Measurements from ENCODE around the gene CDC34. TPM values are rescaled to one million over a fixed set of nuclear protein-coding genes. Genes with fewer than 3 reads are reported as not detected.

Gene CDC34
- total RNA-seq, 1 experiment from 2014 or later: 61.3 TPM

DNA sequence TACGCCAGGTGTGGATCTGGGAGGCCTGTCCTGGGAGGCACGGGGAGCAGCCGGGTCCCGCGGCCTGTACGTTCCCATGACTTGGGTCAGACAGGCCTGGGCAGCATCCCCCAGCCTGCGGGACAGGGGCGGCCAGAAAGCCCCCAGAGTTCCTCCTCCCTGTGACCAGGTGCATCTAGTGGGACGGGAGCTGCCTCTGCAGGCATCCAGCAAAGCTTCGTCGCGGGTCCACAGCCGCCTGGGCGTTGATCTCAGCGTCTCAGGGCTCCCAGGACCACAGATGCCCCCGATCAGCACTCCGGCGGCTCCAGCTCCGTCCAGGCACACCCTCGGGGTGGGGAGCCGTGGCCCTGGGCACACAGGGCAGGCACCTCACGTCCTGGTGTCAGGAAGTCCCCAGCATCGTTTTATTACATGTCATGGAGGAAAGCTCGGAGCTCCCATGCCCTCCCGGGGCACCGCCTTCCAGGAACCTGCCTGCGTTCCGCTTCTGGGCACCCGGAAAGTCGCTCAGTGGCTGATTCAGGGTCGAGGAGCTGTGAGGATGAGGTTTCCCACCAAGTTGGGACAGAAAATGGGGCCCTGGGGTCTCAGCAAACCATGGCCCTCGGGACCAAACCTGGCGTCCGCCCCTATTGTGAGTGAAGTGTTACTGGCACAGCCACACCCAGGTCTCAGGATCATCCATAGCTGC, 10.8 kb downstream of the CDC34 start:
- Mint-ChIP-seq H3K27me3 (ENCODE audit: insufficient read depth, unreplicated experiment) (no peaks in the 10 kb centered on the region), H3K36me3 (ENCODE audit: insufficient read depth, unreplicated experiment) (peaks cover 28% of the 10 kb centered on the region), H3K27ac (ENCODE audit: low read depth, unreplicated experiment) (no peak overlapping the region), H3K9me3 (ENCODE audit: unreplicated experiment) (no peaks in the 10 kb centered on the region), H3K4me3 (ENCODE audit: unreplicated experiment) (no peak overlapping the region), H3K4me1 (ENCODE audit: insufficient read depth, unreplicated experiment) (no peaks in the 10 kb centered on the region)
- POLR2A ChIA-PET: interaction anchor here (1.0 kb wide), 2 partner anchors 14 to 32 kb away, joined by 3 read pairs; no protein-coding TSS in a partner anchor
- intact Hi-C loops (cut with micrococcal nuclease): no loop called here
- CTCF ChIA-PET: interaction anchor here (0.6 kb wide), 1 partner anchor 9 kb away, joined by 4 read pairs; no protein-coding TSS in a partner anchor
- TF ChIP-seq, protein P1, sequence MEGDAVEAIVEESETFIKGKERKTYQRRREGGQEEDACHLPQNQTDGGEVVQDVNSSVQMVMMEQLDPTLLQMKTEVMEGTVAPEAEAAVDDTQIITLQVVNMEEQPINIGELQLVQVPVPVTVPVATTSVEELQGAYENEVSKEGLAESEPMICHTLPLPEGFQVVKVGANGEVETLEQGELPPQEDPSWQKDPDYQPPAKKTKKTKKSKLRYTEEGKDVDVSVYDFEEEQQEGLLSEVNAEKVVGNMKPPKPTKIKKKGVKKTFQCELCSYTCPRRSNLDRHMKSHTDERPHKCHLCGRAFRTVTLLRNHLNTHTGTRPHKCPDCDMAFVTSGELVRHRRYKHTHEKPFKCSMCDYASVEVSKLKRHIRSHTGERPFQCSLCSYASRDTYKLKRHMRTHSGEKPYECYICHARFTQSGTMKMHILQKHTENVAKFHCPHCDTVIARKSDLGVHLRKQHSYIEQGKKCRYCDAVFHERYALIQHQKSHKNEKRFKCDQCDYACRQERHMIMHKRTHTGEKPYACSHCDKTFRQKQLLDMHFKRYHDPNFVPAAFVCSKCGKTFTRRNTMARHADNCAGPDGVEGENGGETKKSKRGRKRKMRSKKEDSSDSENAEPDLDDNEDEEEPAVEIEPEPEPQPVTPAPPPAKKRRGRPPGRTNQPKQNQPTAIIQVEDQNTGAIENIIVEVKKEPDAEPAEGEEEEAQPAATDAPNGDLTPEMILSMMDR (IDR thresholded peaks at IDR 0.05; ENCODE audit: unreplicated experiment): no peak
- DNase-seq (ENCODE audit: unreplicated experiment): no peak
- no TSS peak for BruUV-seq (replicated peaks)

DNA sequence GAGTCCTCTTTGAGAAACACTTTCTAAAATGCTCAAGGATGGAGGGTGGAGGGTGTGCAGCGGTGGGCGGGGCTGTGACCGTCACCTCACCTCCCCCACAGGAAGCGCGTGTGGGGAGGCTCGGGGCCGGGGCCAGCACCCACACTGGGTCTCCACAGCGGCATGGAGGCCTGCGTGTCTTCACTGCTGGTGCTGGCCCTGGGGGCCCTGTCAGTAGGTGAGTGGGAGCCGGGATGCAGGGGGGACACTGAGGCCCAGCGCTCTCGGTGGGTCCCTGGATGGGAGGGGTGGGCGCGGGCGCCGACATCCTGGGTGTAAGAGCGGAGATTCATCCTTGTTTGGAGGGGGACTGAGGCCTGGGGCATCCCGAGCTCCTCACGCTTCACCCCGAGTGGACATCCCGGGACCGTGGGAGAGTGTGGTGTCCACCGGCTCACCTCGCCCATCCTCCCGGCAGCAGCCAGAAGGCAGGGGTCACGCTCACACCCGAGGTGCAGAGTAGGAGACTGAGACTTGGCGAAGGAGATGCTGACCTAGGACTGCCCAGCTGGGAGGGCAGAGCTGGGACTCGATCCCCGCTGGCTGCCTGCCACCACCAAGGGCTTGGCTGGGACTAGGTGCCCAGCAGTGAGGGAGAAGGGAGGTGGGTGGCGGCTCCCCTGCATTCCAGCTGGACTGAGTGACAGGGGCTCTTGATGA, 12.5 kb downstream of the CDC34 start, which contains the start of gene GZMM:
Gene GZMM (plus strand): TSS at position 144 of the 699 bp plus-strand sequence. CDS start 19 bp downstream, at position 163.
- ChIA-PET CTCF (no interaction called here), POLR2A (no interaction called here)
- DNase-seq (ENCODE audit: unreplicated experiment): no peak
- TF ChIP-seq, protein P1 (IDR thresholded peaks at IDR 0.05; ENCODE audit: unreplicated experiment): no peak
- H3K4me1 Mint-ChIP-seq (ENCODE audit: insufficient read depth, unreplicated experiment): no peaks in the 10 kb centered on the region
- BruUV-seq (replicated peaks): no TSS peak
- intact Hi-C loops (cut with micrococcal nuclease): no loop called here
- H3K27me3 Mint-ChIP-seq (ENCODE audit: insufficient read depth, unreplicated experiment): no peaks in the 10 kb centered on the region
- H3K9me3 Mint-ChIP-seq (ENCODE audit: unreplicated experiment): no peaks in the 10 kb centered on the region
- no peak within 1 kb of the TSS for H3K27ac Mint-ChIP-seq (ENCODE audit: low read depth, unreplicated experiment)
- peaks cover 15% of the 10 kb centered on the region for H3K36me3 Mint-ChIP-seq (ENCODE audit: insufficient read depth, unreplicated experiment)
- no peak within 1 kb of the TSS for H3K4me3 Mint-ChIP-seq (ENCODE audit: unreplicated experiment)

DNA sequence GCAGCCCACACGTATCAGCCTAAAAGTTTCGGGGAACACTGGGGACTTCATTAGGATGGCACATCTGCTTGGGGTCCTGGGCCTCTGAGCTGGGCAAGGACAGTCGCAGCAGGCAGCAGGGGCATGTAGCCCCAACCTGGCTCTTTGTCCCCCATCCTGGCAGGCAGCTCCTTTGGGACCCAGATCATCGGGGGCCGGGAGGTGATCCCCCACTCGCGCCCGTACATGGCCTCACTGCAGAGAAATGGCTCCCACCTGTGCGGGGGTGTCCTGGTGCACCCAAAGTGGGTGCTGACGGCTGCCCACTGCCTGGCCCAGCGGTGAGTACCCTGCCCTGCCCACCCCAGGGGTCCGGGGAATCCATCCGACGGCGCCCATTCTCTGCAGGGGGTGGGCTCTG, 15.6 kb downstream of the CDC34 start:
- no peak overlapping the region for H3K27ac Mint-ChIP-seq (ENCODE audit: low read depth, unreplicated experiment)
- ChIA-PET POLR2A (no interaction called here), CTCF (no interaction called here)
- intact Hi-C loops (cut with micrococcal nuclease): no loop called here
- no peaks in the 10 kb centered on the region for H3K4me1 Mint-ChIP-seq (ENCODE audit: insufficient read depth, unreplicated experiment)
- no peak overlapping the region for H3K4me3 Mint-ChIP-seq (ENCODE audit: unreplicated experiment)
- DNase-seq (ENCODE audit: unreplicated experiment): no peak
- H3K9me3 Mint-ChIP-seq (ENCODE audit: unreplicated experiment): no peaks in the 10 kb centered on the region
- BruUV-seq (replicated peaks): no TSS peak
- TF ChIP-seq, protein P1 (IDR thresholded peaks at IDR 0.05; ENCODE audit: unreplicated experiment): no peak
- peaks cover 10% of the 10 kb centered on the region for H3K36me3 Mint-ChIP-seq (ENCODE audit: insufficient read depth, unreplicated experiment)
- H3K27me3 Mint-ChIP-seq (ENCODE audit: insufficient read depth, unreplicated experiment): no peaks in the 10 kb centered on the region

DNA sequence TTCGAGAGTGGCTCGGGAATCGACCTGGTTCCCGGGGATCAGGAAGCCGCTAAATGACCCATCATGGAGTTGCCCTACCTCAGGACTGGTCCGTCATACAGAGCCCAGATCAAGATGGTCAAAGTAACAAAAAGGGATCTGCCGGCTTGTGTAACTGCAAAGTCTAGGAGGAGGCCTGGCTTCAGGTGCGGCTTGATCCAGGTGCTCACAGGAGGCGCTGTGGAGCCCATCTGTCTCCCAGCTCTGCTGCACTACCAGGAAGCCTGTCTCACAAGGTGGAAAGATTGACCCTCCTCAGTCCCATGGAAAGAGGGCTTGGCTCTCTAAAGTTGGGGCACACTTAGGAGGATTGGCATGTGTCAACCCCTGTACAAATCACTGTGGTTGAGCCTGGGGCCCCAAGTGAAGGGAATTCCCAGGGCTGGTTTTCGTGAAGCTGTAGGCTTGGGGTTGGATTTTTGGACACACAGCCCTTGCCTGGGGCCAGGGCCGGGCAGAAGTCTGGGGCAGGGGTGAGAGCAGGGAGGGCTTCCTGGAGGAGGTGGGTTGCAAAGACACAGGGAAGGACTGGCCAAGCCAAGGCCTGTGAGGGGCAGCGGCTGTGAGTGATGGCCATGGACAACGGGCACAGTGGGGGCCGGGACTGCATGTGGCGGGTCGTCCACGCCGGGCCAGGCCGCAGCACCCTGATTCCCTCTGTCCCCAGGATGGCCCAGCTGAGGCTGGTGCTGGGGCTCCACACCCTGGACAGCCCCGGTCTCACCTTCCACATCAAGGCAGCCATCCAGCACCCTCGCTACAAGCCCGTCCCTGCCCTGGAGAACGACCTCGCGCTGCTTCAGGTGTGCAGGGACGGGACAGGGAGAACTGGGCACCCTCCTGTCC, 16.5 kb downstream of the CDC34 start:
- Mint-ChIP-seq H3K9me3 (ENCODE audit: unreplicated experiment) (no peaks in the 10 kb centered on the region), H3K27me3 (ENCODE audit: insufficient read depth, unreplicated experiment) (no peaks in the 10 kb centered on the region), H3K4me3 (ENCODE audit: unreplicated experiment) (no peak overlapping the region), H3K27ac (ENCODE audit: low read depth, unreplicated experiment) (no peak overlapping the region), H3K36me3 (ENCODE audit: insufficient read depth, unreplicated experiment) (peaks cover 9% of the 10 kb centered on the region), H3K4me1 (ENCODE audit: insufficient read depth, unreplicated experiment) (no peaks in the 10 kb centered on the region)
- no peak for DNase-seq (ENCODE audit: unreplicated experiment)
- ChIA-PET POLR2A (no interaction called here), CTCF (interaction anchor here (0.7 kb wide), 1 partner anchor 27 kb away, joined by 3 read pairs; no protein-coding TSS in a partner anchor)
- no TSS peak for BruUV-seq (replicated peaks)
- TF ChIP-seq, protein P1 (IDR thresholded peaks at IDR 0.05; ENCODE audit: unreplicated experiment): no peak
- intact Hi-C loops (cut with micrococcal nuclease): no loop called here
